ENCODE results near the gene ACO2.

DNA sequence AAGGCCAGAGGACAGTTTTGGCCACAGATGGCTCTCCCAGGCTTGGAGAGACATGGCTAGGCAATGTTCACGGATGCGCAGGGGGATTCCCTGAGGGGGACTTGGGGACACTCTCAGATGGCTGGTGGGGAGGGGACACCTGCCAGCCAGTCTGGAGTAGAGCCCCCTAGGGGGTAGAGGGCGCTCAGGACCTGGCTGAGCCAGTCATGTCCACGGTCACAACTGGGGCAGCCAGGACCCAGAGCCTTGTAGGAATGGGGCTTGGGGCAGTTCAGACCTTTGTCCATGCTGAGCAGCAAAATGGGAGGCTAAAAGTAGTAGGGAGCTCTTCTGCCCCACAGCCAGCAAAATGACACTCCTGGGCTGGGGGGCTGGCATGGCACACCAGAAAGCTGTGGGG lies 93.5 kb downstream of the ACO2 start:
- TF ChIP-seq, protein P1, sequence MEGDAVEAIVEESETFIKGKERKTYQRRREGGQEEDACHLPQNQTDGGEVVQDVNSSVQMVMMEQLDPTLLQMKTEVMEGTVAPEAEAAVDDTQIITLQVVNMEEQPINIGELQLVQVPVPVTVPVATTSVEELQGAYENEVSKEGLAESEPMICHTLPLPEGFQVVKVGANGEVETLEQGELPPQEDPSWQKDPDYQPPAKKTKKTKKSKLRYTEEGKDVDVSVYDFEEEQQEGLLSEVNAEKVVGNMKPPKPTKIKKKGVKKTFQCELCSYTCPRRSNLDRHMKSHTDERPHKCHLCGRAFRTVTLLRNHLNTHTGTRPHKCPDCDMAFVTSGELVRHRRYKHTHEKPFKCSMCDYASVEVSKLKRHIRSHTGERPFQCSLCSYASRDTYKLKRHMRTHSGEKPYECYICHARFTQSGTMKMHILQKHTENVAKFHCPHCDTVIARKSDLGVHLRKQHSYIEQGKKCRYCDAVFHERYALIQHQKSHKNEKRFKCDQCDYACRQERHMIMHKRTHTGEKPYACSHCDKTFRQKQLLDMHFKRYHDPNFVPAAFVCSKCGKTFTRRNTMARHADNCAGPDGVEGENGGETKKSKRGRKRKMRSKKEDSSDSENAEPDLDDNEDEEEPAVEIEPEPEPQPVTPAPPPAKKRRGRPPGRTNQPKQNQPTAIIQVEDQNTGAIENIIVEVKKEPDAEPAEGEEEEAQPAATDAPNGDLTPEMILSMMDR (conservative IDR thresholded peaks at IDR 0.05), result no peak
- TF ChIP-seq ZFX (IDR thresholded peaks at IDR 0.05), result no peak

Measured in C4-2B (cell line).